ENCODE data around the gene API5.

API5 gene

GRCh38 chr11:43359422-43359818, 47.6 kb downstream of the API5 start:
- DNase-seq (ENCODE audit: low spot score), result peak; percentile 60

GRCh38 chr11:43360361-43361032, 48.7 kb downstream of the API5 start:
- no peak for DNase-seq (ENCODE audit: low spot score)

- no peak for DNase-seq (ENCODE audit: low spot score)
These were observed 54.9 kb downstream of the API5 start for GRCh38 chr11:43366677-43367076.

DNA sequence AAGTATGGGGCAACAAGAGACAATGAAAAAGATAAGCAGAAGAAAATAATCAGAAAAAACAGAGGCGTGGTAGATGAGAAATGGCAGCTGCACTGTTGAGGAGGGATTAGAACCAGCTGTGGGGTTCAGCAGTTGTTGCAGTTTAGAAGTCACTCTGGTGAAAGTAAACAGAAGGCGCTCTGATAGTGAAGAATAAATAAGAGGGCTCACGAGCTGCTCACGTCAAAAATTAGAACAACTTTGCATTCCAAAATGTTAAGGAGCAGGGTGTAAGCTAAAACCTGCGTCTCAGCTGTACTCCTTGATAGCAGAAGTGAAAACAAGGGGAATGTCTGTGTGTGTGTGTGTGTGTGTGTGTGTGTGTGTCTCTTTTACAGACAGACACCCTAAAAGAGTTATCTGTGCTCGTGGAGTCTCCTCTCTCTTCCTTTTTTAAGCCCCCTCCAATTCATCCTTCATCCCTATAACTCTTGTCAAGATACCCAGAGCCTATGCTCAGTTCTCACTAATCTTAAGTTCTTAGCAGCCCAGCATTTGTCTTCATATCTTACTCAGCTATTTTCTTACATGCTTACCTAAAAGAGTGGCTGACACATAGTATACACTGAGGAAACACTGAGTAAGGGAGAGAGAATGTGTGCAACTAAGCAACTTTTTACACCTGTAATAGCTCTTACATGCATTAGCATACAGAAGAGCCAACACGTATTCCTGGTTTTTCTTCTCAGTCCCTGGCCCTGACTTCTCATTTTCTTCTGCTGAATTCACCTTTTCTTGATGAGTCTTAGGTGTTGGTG, 55.8 kb downstream of the API5 start:
- no peak for DNase-seq (ENCODE audit: low spot score)

- no peak for DNase-seq (ENCODE audit: low spot score)
These were observed 64.3 kb downstream of the API5 start for GRCh38 chr11:43376065-43376464.

DNA sequence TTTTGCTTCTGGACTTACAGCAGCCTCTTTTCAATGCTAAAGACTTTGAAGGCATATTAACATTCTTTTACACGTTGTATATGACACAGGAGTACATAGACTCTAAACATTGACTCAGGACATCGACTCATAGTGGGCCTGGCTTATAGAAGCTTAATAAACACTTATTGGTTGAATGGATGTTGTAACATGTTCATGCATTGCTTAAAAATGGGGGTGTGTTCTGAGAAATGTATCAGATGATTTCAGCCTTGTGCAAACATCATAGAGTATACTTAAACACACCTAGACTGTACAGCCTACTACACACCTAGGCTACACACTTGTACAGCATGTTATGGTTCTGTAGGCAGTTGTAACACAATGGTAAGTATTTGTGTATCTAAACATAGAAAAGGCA, 64.8 kb downstream of the API5 start:
- DNase-seq (ENCODE audit: low spot score), result no peak

DNA sequence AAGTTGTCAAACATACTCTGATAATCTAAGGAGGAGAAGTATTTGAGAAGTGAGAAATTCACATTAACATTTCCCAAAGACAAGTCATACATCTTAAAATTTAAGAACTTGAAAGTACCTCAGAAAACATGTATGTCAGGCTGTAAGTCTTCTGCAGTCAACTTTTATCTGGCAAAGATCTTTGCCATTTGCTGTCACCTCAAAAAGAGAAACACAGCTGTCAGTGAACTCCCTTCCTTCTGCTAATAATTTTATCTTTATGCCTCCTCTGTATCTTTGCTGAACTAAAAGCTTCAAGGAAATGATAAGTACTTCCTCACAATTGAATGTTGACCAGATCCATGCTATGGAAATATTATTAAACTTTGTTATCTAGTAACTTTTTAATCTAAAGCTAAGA, 65.6 kb downstream of the API5 start:
- DNase-seq (ENCODE audit: low spot score), result no peak

GRCh38 chr11:43378897-43379296, 67.1 kb downstream of the API5 start:
- DNase-seq (ENCODE audit: low spot score), result no peak

GRCh38 chr11:43381802-43382201, 70.0 kb downstream of the API5 start:
- no peak for DNase-seq (ENCODE audit: low spot score)

GRCh38 chr11:43382614-43383013, 70.8 kb downstream of the API5 start:
- no peak for DNase-seq (ENCODE audit: low spot score)

DNA sequence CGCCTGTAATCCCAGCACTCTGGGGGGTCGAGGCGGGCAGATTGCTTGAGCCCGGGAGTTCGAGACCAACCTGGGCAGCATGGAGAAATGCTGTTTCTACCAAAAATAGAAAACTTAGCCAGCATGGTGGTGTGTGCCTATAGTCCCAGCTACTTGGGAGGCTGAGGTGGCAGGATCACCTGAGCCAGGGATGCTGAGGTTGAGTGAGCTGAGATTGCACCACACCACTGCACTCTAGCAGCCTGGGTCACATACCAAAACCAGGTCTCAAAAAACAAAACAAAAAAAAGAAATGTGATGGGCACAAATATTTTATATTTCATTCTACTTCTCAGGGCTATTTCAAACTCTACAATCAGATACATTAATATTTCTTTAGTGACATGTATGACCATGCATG, 72.6 kb downstream of the API5 start:
- DNase-seq (ENCODE audit: low spot score), result no peak

- no peak for DNase-seq (ENCODE audit: low spot score)
These were observed 80.9 kb downstream of the API5 start for GRCh38 chr11:43392713-43393112.

GRCh38 chr11:43393765-43394355, 82.1 kb downstream of the API5 start:
- DNase-seq (ENCODE audit: low spot score), result no peak
